Epidermal melanocyte (primary cell): Measurements from ENCODE around the gene ABI1.
A peak's percentile ranks its signal among the peaks of the same experiment; 100 is the strongest.

ENCODE experiments used
- DNase-seq: peaks from one replicate; pipeline ENCODE4 v3.0.0; 2011; ENCODE audit warnings: low spot score; ENCODE audit not compliant: insufficient read length

ABI1 gene

GRCh38 chr10:26717476-26717875, 143.3 kb downstream of the ABI1 start:
- DNase-seq = no peak

- DNase-seq = no peak
Measured at GRCh38 chr10:26715137-26715487, 145.6 kb downstream of the ABI1 start.

GRCh38 chr10:26714415-26715136, 146.2 kb downstream of the ABI1 start:
- DNase-seq = no peak

- no peak for DNase-seq
Measured at GRCh38 chr10:26711324-26711723, 149.4 kb downstream of the ABI1 start.

- no peak for DNase-seq
Measured at GRCh38 chr10:26706936-26707335, 153.8 kb downstream of the ABI1 start.

GRCh38 chr10:26706206-26706605, 154.6 kb downstream of the ABI1 start:
- DNase-seq = no peak

GRCh38 chr10:26703974-26704373, 156.8 kb downstream of the ABI1 start:
- no peak for DNase-seq

GRCh38 chr10:26703096-26703495, 157.7 kb downstream of the ABI1 start:
- DNase-seq = no peak

- DNase-seq = no peak
Measured at GRCh38 chr10:26700884-26701630, 159.7 kb downstream of the ABI1 start.

- DNase-seq = no peak
Measured at GRCh38 chr10:26699631-26700030, 161.1 kb downstream of the ABI1 start.

GRCh38 chr10:26698909-26699308, 161.8 kb downstream of the ABI1 start:
- no peak for DNase-seq

- DNase-seq = no peak
Measured at GRCh38 chr10:26697922-26698608, 162.7 kb downstream of the ABI1 start.

- DNase-seq = peak; percentile 79
Measured at GRCh38 chr10:26697163-26697921, 163.4 kb downstream of the ABI1 start, which contains the start of gene PDSS1. Gene PDSS1 (plus strand): TSS chr10:26697701. CDS start chr10:26697712, 11 bp downstream.

GRCh38 chr10:26696786-26697162, 164.0 kb downstream of the ABI1 start:
- no peak for DNase-seq
